T-helper 1 cell treated with Interleukin-12 subunit alpha and Interleukin-12 subunit beta and Interleukin-4 antibody, amounts not matched to agents 30 ng/mL and 1 ng/mL, for 36 hours (primary cell): Measurements from ENCODE around the gene HES3. TPM values are rescaled to one million over a fixed set of nuclear protein-coding genes. Genes with fewer than 3 reads are reported as not detected.
"Not testable (repeated sequence)": the region's sequence is repeated elsewhere in the genome, so short reads cannot be mapped to it uniquely, and the experiment has no call there.

Source experiments
- intact Hi-C: fragments of 100-400 bp; cut with micrococcal nuclease; formaldehyde crosslinking; loops from one replicate; pipeline ENCODE4 v1.15.1; 2024
- total RNA-seq: library from RNA; stranded (reverse); gene quantifications from 2 replicates; pipeline ENCODE4 v1.2.3, GENCODE V29; 2022

Gene HES3
- total RNA-seq, 1 donor from 2014 or later = not detected

DNA sequence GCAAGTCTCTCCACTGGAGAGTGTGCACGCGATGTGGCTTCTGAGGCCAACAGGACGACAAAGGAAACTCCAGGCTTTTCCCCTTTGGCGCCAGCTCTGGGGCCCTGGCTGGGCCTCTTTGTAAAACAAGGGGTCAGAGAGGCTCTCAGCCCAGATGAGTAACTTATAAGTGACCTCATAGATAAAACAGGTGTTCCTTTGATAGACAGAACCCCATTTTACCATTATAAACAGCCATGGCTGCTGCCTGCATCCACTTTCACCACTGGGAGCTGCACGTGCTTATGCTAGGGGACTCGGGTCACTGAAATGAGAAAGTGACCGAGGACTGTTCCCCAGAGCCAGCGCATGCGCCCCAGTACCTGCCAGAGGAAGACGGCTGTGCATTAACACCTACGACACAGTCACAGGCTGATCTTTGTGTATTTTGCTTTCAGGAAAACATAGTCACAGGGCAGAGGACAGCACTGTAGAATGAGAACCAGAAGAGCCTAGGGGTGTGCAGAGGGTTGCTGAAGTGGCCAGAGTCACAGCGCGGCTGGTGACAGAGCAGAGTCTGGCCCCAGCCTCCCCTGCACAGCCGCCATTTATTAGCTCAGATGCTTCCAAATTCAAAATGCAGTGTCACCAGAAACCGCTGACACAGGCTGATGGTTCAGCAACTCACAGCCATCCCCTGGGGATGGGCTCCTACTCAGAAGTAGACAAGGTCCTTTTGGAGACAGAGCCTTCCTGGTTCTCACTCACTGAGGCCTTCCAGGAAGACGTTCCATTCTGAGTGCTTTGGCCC, 25.4 kb upstream of the HES3 start:
- intact Hi-C loops = no loop called here

GRCh38 chr1:6219641-6220040, 24.3 kb upstream of the HES3 start:
- intact Hi-C loops = not testable (repeated sequence)

DNA sequence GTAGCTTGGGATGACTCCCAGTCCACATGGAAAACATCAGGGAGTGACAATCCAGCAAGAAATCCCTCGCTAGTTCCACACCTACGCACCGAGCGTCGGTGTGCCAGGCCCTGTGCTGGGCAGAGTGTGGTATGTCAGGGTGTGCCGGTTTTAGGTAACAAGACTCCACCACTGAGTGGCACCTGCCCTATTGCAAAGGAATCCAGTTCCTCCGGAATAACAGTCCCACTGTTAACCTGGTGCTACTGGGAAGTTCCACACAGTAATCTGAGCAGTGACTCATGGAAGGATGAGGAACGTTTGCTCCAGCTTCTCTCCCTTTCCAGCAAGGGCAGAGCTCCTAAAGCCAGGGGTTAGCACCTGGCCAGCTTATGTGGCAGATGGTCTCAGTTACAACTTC, 23.7 kb upstream of the HES3 start:
- intact Hi-C loops = no loop called here

GRCh38 chr1:6221210-6221784, 22.7 kb upstream of the HES3 start:
- intact Hi-C loops = no loop called here

- intact Hi-C loops = no loop called here
Measured at GRCh38 chr1:6222636-6223035, 21.3 kb upstream of the HES3 start.

GRCh38 chr1:6223617-6224016, 20.4 kb upstream of the HES3 start:
- intact Hi-C loops = no loop called here

DNA sequence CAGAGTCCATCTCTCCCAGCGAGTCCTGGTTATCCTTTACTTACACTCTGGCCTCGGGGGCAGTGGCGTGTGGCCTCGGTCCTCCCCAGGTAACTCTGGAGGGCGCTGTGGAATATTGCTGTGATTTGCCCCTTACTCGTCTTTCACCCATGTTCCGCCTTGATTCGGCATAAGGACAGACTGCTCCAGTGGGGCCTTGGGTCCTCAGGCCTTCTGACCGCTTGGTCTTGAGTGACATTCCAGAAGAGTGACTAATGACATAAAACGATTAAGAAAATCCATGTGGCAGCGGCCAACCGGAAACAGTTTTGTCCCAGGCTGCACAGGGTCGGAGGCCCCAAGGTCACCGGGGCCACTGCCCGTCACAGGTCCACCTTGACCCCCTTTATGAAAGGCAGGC, 19.3 kb upstream of the HES3 start:
- intact Hi-C loops = no loop called here

- intact Hi-C loops = no loop called here
Measured at GRCh38 chr1:6225651-6226050, 18.3 kb upstream of the HES3 start.

GRCh38 chr1:6233376-6233775, 10.6 kb upstream of the HES3 start:
- intact Hi-C loops = loop anchor here (10.0 kb wide), 1 partner anchor 551 kb away; the partner anchor contains the start of gene CAMTA1

GRCh38 chr1:6234502-6235295, 9.3 kb upstream of the HES3 start:
- intact Hi-C loops = loop anchor here (1.0 to 10.0 kb wide), 4 partner anchors 35 to 550 kb away; partner anchors contain the start of genes CAMTA1, KLHL21, NPHP4 and RPL22

DNA sequence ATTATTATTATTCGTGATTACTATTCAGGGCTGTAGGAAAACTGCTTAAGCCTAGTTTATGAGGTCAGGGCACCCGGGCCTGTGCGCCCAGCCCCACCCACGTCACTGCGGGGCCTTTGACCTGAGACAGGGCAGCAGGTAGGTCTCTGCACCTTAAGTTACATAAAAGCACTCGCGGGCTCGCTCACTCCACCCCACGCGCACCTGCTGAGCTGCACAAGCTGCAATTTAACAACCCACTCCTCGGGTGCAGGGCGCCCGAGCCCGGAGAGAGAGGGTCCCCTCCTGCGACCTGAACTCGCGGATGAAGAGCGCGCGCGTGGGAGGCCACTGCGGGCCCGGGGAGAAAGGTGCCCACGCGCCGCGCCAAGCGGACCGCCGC, 8.7 kb upstream of the HES3 start:
- intact Hi-C loops = loop anchor here (1.0 to 10.0 kb wide), 4 partner anchors 36 to 550 kb away; partner anchors contain the start of genes CAMTA1, KLHL21, NPHP4 and RPL22

DNA sequence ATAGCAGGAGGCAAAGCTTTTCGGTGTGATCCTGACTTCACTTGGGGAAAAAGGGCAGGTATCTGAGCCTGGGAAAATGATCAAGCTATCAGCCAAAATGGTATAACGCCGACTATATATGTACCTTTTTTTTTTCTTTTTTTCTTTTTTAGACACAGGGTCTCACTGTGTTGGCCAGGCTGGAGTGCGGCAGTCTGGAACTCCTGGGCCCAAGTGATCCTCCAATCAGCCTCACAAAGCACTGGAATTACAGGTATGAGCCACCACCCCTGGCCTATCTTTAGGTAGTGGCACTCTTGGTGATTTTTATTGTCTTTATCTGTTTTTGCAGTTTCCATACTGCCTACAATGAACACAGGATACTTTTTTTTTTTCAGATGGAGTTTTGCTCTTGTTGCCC, 6.9 kb upstream of the HES3 start:
- intact Hi-C loops = loop anchor here (2.0 to 10.0 kb wide), 4 partner anchors 128 to 548 kb away; partner anchors contain the start of genes CAMTA1, KLHL21 and NPHP4

- intact Hi-C loops = loop anchor here (5.0 to 10.0 kb wide), 3 partner anchors 247 to 546 kb away; partner anchors contain the start of genes CAMTA1, KLHL21 and NPHP4
Measured at GRCh38 chr1:6239213-6239752, 4.7 kb upstream of the HES3 start.

DNA sequence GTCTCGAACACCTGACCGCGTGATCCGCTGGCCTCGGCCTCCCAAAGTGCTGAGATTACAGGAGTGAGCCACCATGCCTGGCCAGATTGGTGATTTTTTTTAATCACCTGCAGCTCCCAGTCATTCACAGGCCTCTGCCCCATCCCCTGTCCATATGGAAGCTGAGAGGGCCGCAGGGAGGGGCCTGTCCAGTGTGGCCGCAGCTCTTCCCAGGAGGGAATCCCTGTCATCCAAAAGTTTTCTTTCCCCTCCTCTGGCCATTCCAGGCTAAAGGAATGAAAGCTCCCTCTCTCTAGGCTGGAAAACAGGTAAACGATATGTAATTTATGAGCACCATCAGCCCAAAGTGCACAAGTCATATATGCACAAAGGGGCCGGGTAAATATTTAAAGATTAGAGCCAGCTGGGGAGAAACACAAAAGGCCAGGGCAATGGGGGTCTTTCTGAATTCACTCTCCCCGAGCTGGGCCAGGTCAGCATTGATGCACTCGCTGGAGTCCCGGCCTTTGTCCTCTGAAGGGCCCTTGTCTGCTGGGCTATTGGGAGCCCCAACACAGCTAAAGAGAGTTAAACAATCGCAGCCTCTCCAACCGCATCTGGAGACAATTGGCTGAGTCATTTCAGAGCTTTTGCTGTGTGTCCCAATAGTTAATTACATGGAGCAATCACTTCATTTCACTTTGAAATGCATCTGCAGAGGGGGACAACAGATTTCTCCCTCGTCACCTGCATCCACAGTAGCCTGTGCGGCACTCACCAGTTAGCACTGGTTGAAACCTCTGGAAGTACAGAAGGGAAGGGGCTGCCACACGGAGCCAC, 3.8 kb upstream of the HES3 start:
- intact Hi-C loops = loop anchor here (5.0 to 10.0 kb wide), 3 partner anchors 248 to 545 kb away; partner anchors contain the start of genes CAMTA1, KLHL21 and NPHP4

- intact Hi-C loops = no loop called here
Measured at GRCh38 chr1:6241107-6241886, 2.7 kb upstream of the HES3 start.

DNA sequence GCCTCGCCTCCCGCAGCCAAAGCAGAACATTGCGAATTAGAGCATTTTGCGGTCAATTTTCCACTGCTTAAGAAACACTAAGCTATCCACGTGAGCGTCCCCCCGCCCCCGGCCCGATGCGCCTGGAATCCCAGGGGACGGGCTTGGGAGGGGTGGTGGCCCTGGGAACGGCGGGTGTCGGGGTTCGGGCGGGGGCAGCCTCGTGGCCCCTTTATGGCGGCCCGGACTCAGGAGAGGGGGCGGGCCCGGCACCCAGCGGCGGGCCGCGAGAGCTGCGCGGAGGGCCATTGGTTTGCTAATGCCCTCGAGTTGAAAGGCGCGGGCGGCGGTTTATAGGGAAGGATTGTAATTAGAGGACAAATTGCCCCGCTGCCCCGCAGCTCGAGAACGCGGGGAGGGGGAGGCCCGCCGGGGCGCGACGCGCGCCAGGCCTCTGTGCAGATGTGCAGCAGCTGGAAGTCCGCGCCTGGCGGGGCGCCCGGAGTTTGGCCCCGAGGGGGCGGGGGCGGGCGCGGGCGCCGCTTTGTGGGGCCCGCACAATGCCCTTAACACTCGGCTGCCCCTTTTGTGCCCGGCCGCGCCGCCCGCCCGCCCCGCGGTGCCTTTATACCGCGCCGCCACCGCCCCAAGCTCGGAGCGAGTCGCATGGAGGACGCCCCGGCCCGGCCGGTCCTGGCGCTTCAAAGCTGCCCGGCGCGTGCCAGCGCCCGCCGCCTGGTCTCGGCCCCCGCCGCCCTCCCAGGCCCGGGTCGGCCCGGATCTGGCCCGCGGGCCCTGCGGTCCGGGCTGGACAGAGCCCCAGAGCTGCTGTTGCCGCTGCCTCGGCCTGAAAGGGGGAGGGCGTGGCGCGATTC, 1.9 kb upstream of the HES3 start:
- intact Hi-C loops = no loop called here

DNA sequence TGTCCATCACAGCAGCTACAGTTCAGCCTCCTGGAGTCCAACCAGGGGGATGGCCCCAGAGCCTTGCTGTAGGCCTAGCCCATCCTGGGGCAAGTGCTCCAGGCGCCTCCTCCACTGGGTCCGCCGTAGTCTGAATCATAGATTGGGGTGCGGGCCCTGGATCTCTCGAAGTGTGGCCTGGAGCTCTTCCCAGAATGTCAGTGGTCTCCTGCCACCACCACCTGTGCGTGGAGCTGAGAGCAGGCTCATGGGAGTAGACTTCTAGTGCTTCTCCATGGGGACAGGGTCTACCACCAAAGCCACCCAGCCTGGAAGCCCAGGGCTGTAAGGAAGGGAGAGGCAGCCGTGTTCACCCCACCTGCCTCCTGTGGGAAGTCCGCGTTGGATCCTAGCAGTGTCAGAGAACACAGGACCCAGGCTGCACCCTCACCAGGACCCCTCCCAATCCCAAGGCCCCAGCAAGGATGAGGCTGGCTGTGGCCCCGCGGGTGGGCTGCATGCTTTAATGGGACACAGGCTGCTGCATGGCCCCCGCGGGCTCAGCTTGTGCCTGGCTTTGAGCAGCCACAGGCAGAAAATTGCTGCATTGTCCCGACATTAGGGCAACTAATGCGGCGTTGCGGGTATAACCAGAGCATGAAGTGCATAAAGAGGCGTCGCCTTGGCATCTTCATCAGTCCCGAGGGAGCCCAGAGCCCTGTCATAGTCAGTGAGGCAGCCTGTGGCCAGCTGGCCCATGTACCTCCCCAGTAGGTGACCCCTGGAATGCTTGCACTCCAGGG, 735 bp upstream of the HES3 start:
- intact Hi-C loops = no loop called here
